ENCODE results near the gene KLHDC9. TPM values are rescaled to one million over a fixed set of nuclear protein-coding genes. Genes with fewer than 3 reads are reported as not detected.

Gene KLHDC9
- total RNA-seq, 1 donor from 2014 or later = not detected

DNA sequence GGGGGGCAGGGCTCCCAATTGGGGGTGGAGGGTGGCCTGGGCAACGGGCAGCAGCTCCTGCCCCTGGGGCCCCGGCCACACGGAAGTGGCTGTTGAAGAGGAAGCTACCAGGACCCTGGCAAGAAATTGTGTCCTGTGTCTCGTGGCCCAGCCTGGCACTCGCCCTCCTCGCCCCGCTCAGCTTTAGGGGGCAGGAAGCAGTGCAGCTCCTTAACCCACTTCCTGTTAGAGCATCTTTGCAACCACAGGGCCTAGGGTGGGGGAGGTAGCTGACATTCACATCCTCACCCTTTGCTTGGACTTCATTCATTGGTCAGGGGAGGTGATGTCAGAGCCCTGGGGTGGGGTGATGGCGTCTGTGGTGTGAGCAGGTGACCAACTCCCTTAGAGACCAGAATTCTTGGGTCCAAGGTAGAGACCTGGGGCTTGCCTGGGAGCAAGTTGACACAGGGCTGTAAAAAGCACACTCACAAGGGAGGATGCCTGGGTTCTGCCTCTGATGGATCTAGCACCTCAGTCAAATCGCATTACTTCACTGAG, 28.4 kb upstream of the KLHDC9 start, which contains the start of gene ARHGAP30:
Gene ARHGAP30, minus strand, starts transcription at position 161 of the 540 bp plus-strand sequence. CDS start 267 bp downstream, outside the sequence.
- Mint-ChIP-seq H3K4me1 (peaks cover 51% of the 10 kb centered on the region), H3K9me3 (no peaks in the 10 kb centered on the region), H3K36me3 (ENCODE audit: low read depth) (peaks cover 21% of the 10 kb centered on the region), H3K4me3 (peak within 1 kb of the TSS; percentile 99), H3K27ac (peak within 1 kb of the TSS; percentile 97), H3K27me3 (no peaks in the 10 kb centered on the region)
- DNase-seq = peak; percentile 96
- intact Hi-C loops (cut with micrococcal nuclease) = loop anchor here (1.0 to 5.0 kb wide), 2 partner anchors 22 to 62 kb away; partner anchors contain the start of gene DEDD

DNA sequence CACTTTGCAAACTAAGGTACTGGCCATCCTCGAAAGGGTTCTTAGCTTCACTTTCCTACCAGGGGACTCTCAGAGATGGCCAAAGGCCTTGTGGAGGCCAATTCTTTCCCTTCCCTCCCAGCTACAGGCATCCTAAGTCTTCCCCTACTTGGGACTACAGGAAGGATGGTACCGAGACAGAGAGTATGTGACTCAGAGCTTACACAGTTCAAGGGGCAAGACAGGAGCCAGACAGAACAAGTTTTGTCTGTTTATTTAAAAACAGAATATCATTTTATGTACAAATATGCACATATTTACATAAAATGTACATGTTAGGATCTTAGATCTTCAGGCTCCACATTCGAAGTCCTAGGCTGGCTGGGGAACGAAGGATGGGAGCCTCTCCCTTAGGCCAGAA, 27.4 kb upstream of the KLHDC9 start:
- peaks cover 21% of the 10 kb centered on the region for H3K36me3 Mint-ChIP-seq (ENCODE audit: low read depth)
- no peak for DNase-seq
- peaks cover 53% of the 10 kb centered on the region for H3K4me1 Mint-ChIP-seq
- no peaks in the 10 kb centered on the region for H3K9me3 Mint-ChIP-seq
- H3K27ac Mint-ChIP-seq = peak overlapping the region; percentile 81
- H3K27me3 Mint-ChIP-seq = no peaks in the 10 kb centered on the region
- intact Hi-C loops (cut with micrococcal nuclease) = loop anchor here (1.0 kb wide), 1 partner anchor 22 kb away; no protein-coding TSS in a partner anchor
- H3K4me3 Mint-ChIP-seq = peak overlapping the region; percentile 47

DNA sequence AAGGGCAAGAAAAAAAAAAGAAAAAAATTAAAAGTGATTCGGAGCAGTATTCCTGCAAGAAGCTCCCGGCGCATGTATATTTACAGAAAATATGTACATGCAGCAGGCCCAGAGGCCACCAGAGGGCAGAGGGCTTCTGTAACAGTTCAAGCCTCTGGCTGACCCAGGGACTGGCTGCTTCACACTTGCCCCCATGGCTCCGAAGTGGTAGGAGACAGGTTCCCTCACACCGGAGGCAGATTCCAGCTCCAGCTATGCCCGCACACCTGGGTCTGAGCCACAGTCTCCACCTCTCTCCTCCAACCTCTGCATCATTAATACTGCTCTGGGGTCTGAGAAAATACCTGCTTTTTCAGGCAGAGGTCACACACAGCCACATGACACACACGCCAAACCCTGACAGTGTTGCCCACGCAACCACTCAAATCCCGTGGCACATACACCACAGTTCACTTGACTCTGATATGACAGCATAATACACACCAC, 26.2 kb upstream of the KLHDC9 start:
- Mint-ChIP-seq H3K36me3 (ENCODE audit: low read depth) (peaks cover 15% of the 10 kb centered on the region), H3K4me1 (peaks cover 47% of the 10 kb centered on the region), H3K9me3 (no peaks in the 10 kb centered on the region), H3K27ac (peak overlapping the region; percentile 69), H3K27me3 (no peaks in the 10 kb centered on the region), H3K4me3 (no peak overlapping the region)
- DNase-seq = peak; percentile 86
- intact Hi-C loops (cut with micrococcal nuclease) = loop anchor here (1.0 kb wide), 1 partner anchor 25 kb away; no protein-coding TSS in a partner anchor

DNA sequence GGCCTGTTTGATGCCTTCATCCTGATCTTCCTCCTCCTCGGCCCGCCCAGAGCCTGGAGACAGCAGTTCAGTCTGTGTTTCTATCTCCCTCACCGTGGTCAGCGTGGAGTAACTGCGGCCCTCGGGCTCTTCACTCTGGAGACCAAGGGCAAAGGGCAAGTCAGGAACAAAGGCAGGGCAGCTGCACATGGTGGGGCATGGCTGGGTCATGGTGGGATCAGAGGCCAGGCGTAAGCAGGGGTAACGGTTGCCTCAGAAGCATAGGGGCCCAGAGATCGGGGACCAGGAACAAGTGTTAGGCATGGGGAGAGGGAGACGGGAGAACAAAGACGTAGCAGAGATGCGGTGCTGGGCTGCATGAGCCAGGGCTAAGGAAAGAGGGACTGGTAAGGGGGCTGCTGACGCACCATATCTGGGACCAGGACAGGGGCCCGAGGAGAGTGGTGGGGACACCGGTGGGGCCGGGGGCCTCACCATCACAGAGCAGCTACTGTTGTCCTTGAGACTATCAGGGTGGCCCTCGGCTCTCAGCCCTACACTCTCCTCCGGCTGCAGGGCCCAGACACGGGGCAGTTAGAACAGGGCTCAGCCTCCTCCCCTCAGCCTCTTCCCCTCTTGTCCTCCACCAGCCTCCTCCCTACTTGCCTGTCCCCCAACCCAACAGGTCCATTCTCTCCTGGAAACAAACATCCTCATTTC, 25.3 kb upstream of the KLHDC9 start:
- intact Hi-C loops (cut with micrococcal nuclease) = loop anchor here (1.0 kb wide), 1 partner anchor 24 kb away; no protein-coding TSS in a partner anchor
- H3K27ac Mint-ChIP-seq = peak overlapping the region; percentile 63
- H3K27me3 Mint-ChIP-seq = no peaks in the 10 kb centered on the region
- H3K36me3 Mint-ChIP-seq (ENCODE audit: low read depth) = peaks cover 10% of the 10 kb centered on the region
- no peak overlapping the region for H3K4me3 Mint-ChIP-seq
- no peak for DNase-seq
- H3K9me3 Mint-ChIP-seq = no peaks in the 10 kb centered on the region
- H3K4me1 Mint-ChIP-seq = peaks cover 39% of the 10 kb centered on the region

DNA sequence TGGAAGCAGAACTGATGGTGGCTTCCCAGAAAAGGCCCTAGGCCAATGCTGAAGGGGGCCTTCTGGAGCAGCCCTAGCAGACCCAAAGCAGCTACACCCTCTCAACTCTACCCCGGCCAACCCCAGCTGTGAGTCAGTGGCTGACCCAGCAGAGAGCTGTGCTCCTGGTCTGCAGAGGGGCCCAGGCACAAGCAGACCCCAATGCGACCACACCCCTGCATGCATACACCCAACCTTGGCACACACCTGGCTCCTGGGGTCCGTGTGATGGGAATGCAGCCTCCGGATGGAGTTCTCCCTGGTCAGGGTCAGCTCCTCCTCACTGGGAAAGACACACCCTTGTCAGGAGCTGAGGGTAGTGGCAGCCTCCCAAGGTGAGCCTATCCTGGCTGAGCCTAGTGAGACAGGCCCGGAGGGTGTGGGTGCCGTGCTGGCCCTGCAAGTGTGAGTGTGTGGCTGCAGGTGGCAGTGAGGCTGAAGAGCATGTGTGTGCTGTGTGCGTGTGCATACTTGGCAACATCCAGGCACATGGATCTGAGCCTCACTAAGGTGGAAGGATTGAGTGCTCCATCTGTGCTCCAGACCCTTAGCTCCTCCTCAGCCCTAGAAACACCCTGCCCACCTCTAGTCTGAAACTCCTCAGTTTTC, 24.6 kb upstream of the KLHDC9 start:
- Mint-ChIP-seq H3K9me3 (no peaks in the 10 kb centered on the region), H3K4me1 (peaks cover 35% of the 10 kb centered on the region), H3K27ac (peak overlapping the region; percentile 63), H3K27me3 (no peaks in the 10 kb centered on the region), H3K4me3 (no peak overlapping the region), H3K36me3 (ENCODE audit: low read depth) (peaks cover 4% of the 10 kb centered on the region)
- no peak for DNase-seq
- intact Hi-C loops (cut with micrococcal nuclease) = no loop called here

- no peak overlapping the region for H3K27ac Mint-ChIP-seq
- intact Hi-C loops (cut with micrococcal nuclease) = no loop called here
- no peaks in the 10 kb centered on the region for H3K36me3 Mint-ChIP-seq (ENCODE audit: low read depth)
- no peaks in the 10 kb centered on the region for H3K9me3 Mint-ChIP-seq
- no peaks in the 10 kb centered on the region for H3K27me3 Mint-ChIP-seq
- no peak overlapping the region for H3K4me3 Mint-ChIP-seq
- no peak for DNase-seq
- H3K4me1 Mint-ChIP-seq = peaks cover 29% of the 10 kb centered on the region
Observed at GRCh38 chr1:161074676-161075368, 23.3 kb upstream of the KLHDC9 start.

- H3K4me1 Mint-ChIP-seq = peaks cover 21% of the 10 kb centered on the region
- H3K9me3 Mint-ChIP-seq = no peaks in the 10 kb centered on the region
- no peaks in the 10 kb centered on the region for H3K27me3 Mint-ChIP-seq
- H3K4me3 Mint-ChIP-seq = no peak overlapping the region
- DNase-seq = no peak
- H3K27ac Mint-ChIP-seq = no peak overlapping the region
- intact Hi-C loops (cut with micrococcal nuclease) = no loop called here
- H3K36me3 Mint-ChIP-seq (ENCODE audit: low read depth) = no peaks in the 10 kb centered on the region
Observed at GRCh38 chr1:161076410-161076809, 21.8 kb upstream of the KLHDC9 start.

- Mint-ChIP-seq H3K4me1 (peaks cover 17% of the 10 kb centered on the region), H3K4me3 (no peak overlapping the region), H3K27ac (no peak overlapping the region), H3K36me3 (ENCODE audit: low read depth) (no peaks in the 10 kb centered on the region), H3K27me3 (no peaks in the 10 kb centered on the region), H3K9me3 (no peaks in the 10 kb centered on the region)
- DNase-seq = no peak
- intact Hi-C loops (cut with micrococcal nuclease) = no loop called here
Observed at GRCh38 chr1:161077426-161077825, 20.7 kb upstream of the KLHDC9 start.

GRCh38 chr1:161079436-161080110, 18.6 kb upstream of the KLHDC9 start:
- no peaks in the 10 kb centered on the region for H3K9me3 Mint-ChIP-seq
- H3K4me3 Mint-ChIP-seq = no peak overlapping the region

GRCh38 chr1:161080441-161081405, 17.4 kb upstream of the KLHDC9 start:
- intact Hi-C loops (cut with micrococcal nuclease) = no loop called here
- no peak overlapping the region for H3K27ac Mint-ChIP-seq
- no peaks in the 10 kb centered on the region for H3K36me3 Mint-ChIP-seq (ENCODE audit: low read depth)
- DNase-seq = no peak
- no peak overlapping the region for H3K4me3 Mint-ChIP-seq
- H3K4me1 Mint-ChIP-seq = peaks cover 8% of the 10 kb centered on the region
- H3K9me3 Mint-ChIP-seq = no peaks in the 10 kb centered on the region
- no peaks in the 10 kb centered on the region for H3K27me3 Mint-ChIP-seq

More at GRCh38 chr1:161079436-161080110, 18.6 kb upstream of the KLHDC9 start:
- no peaks in the 10 kb centered on the region for H3K36me3 Mint-ChIP-seq (ENCODE audit: low read depth)
- no peak overlapping the region for H3K27ac Mint-ChIP-seq
- no peaks in the 10 kb centered on the region for H3K27me3 Mint-ChIP-seq
- intact Hi-C loops (cut with micrococcal nuclease) = no loop called here
- no peak for DNase-seq
- H3K4me1 Mint-ChIP-seq = peaks cover 11% of the 10 kb centered on the region

DNA sequence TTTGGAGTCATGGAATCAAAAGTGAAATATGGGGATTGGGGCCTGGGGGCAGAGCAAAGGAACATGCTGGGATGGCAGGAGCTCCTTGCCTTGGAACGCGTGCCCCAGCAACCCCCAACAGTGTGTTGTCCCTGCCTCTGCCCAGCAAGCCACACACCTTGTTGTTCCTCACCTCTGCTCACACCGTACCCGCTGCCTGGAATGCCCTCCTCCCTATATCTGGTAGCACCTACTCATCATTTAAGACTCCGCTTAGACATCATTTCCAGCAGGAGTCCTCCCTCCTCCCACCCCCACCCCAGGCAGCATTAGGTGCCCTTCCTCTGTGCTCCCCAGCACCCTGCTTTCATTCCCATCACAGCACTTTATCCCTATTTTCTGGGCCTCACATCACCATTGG, 16.6 kb upstream of the KLHDC9 start:
- intact Hi-C loops (cut with micrococcal nuclease) = no loop called here
- no peak for DNase-seq
- Mint-ChIP-seq H3K4me3 (no peak overlapping the region), H3K27me3 (no peaks in the 10 kb centered on the region), H3K9me3 (no peaks in the 10 kb centered on the region), H3K36me3 (ENCODE audit: low read depth) (no peaks in the 10 kb centered on the region), H3K27ac (no peak overlapping the region), H3K4me1 (peaks cover 8% of the 10 kb centered on the region)

GRCh38 chr1:161082483-161082882, 15.7 kb upstream of the KLHDC9 start:
- intact Hi-C loops (cut with micrococcal nuclease) = no loop called here
- no peaks in the 10 kb centered on the region for H3K9me3 Mint-ChIP-seq
- H3K4me3 Mint-ChIP-seq = no peak overlapping the region
- no peaks in the 10 kb centered on the region for H3K27me3 Mint-ChIP-seq
- no peak overlapping the region for H3K27ac Mint-ChIP-seq
- peaks cover 9% of the 10 kb centered on the region for H3K4me1 Mint-ChIP-seq
- no peaks in the 10 kb centered on the region for H3K36me3 Mint-ChIP-seq (ENCODE audit: low read depth)
- no peak for DNase-seq

Data from activated CD4-positive, alpha-beta T cell treated with anti-CD3 and anti-CD28 coated beads, Interleukin-2, amount 10 ng/mL, durations not matched to agents 24 days and 14 days (primary cell).